Measurements from ENCODE around the gene AATF. TPM values are rescaled to one million over a fixed set of nuclear protein-coding genes. Genes with fewer than 3 reads are reported as not detected.

Gene AATF
- total and polyA plus RNA-seq, 2 of the 8 experiments (the other 6 are each of a cell fraction or from before 2014, with no cell fraction given): 20.1 to 62.8 TPM

DNA sequence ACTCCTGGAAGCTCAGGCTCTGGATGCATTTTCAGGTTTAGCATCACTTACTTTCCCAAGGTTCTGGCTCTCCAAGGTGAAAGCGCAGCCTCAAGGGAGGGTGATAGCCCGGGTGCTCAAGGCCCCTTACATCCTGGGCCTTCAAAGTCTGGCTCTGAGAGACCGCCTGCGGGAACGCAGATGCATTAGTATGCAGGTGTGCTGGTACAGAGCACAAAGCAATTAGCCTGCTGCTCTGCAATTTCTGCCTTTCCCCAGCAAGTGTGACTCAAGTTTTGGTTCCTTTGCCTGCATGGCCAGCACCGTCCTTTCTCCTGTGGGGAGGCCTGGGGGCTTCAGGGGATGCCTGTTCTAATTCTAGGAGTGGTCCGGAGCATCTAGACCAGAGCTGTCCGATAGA lies 116.2 kb downstream of the AATF start:
- peak overlapping the region; percentile 94 for H2BK12ac ChIP-seq (ENCODE audit: low read depth, low read length)
- WGBS, 2 experiments (ENCODE audit: extremely low coverage in 1 of 2, insufficient coverage in 1 of 2, insufficient read length in 1 of 2, insufficient replicate concordance in 2 of 2, low coverage in 1 of 2, low lambda C conversion rate in 2 of 2, missing lambda C conversion rate in 1 of 2): 79% methylated on average over 8 of the region's 8 CpGs; no CpG with 5 or more reads in 1 of the 2 experiments
- H2BK15ac ChIP-seq (ENCODE audit: low read length): 0 out of 2 replicates have a peak overlapping the region, but pooled peaks have one; percentile 48
- H3K4me2 ChIP-seq (ENCODE audit: insufficient read depth in 1 of 2, low read depth in 2 of 2, low read length in 2 of 2): no peak overlapping the region
- no peak overlapping the region for H3K14ac ChIP-seq (ENCODE audit: insufficient read length)
- peak overlapping the region; percentile 40 for H2BK5ac ChIP-seq (ENCODE audit: low read depth, low read length)
- H2AK5ac ChIP-seq (ENCODE audit: low read depth, low read length): no peak overlapping the region
- H2BK20ac ChIP-seq (ENCODE audit: low read length): peak overlapping the region; percentile 16; the same call in 1 of the 2 replicates
- CTCF ChIA-PET (ENCODE audit: partially characterized antibody): interaction anchor here (0.9 to 1.9 kb wide), 5 partner anchors 18 to 439 kb away, joined by 3 to 7 read pairs (median 4); no protein-coding TSS in a partner anchor
- no peaks in the 10 kb centered on the region for H3K79me1 ChIP-seq (ENCODE audit: low read depth, low read length)
- DNase-seq (ENCODE audit: low read depth in 1 of 2, low spot score in 2 of 2): no peak
- TF ChIP-seq SP4 (IDR thresholded peaks at IDR 0.05; ENCODE audit: low read length) (no peak), KDM4A (IDR thresholded peaks at IDR 0.05; ENCODE audit: low read depth, low read length, severe bottlenecking) (peak; percentile 7), SAP30 (IDR thresholded peaks at IDR 0.05; ENCODE audit: insufficient read depth, insufficient replicate concordance, low read length) (no peak), RXRA (IDR thresholded peaks at IDR 0.05; ENCODE audit: insufficient read depth, low read depth, low read length) (no peak), CTBP2 (IDR thresholded peaks at IDR 0.05; ENCODE audit: borderline replicate concordance, insufficient read depth, insufficient read length, low read length) (no peak)
- H2AFZ ChIP-seq (ENCODE audit: low read length): no peak overlapping the region
- H3K56ac ChIP-seq (replicated peaks; ENCODE audit: insufficient read length, low read depth, low read length): no peak overlapping the region
- POLR2A ChIA-PET (ENCODE audit: partially characterized antibody): no interaction called here
- peak overlapping the region; percentile 2 for H4K91ac ChIP-seq (replicated peaks; ENCODE audit: insufficient read length, low read length)
- no peak for FAIRE-seq
- no peaks in the 10 kb centered on the region for H4K20me1 ChIP-seq (replicated peaks in 1 of 2; ENCODE audit: control insufficient read depth in 1 of 2, insufficient read depth in 2 of 2, low read length in 2 of 2)
- H3K36me3 ChIP-seq (ENCODE audit: control insufficient read depth in 2 of 4, insufficient read depth in 4 of 4, low read length in 3 of 4): no peaks in the 10 kb centered on the region
- no peak overlapping the region for H3K9ac ChIP-seq (replicated peaks in 1 of 4; ENCODE audit: extremely low read depth in 1 of 4, low read depth in 3 of 4, low read length in 3 of 4)
- H3K27ac ChIP-seq (ENCODE audit: low read depth, low read length): no peak overlapping the region
- no peaks in the 10 kb centered on the region; a peak in 1 of 7 replicates for H3K27me3 ChIP-seq (replicated peaks in 1 of 4; ENCODE audit: control insufficient read depth in 3 of 4, extremely low read depth in 1 of 4, insufficient read depth in 3 of 4, low read length in 3 of 4)
- no peak overlapping the region for H3K4me3 ChIP-seq (ENCODE audit: extremely low read depth in 1 of 4, insufficient read depth in 2 of 4, low read depth in 3 of 4, low read length in 4 of 4)
- H3K79me2 ChIP-seq (ENCODE audit: control insufficient read depth in 1 of 2, insufficient read depth in 2 of 2, low read length in 2 of 2): no peaks in the 10 kb centered on the region
- peak overlapping the region; percentile 75; the same call in 1 of the 2 replicates for H3K18ac ChIP-seq (ENCODE audit: extremely low read depth, low read length)
- H4K8ac ChIP-seq (ENCODE audit: extremely low read depth, insufficient read depth, low read length): no peak overlapping the region
- H3K9me3 ChIP-seq (ENCODE audit: insufficient read depth in 2 of 2, low read depth in 1 of 2, low read length in 1 of 2): no peaks in the 10 kb centered on the region
- no peak overlapping the region for H3K23ac ChIP-seq (ENCODE audit: insufficient read length)
- H3K4me1 ChIP-seq (replicated peaks in 1 of 4; ENCODE audit: control insufficient read depth in 3 of 4, insufficient read depth in 4 of 4, low read length in 3 of 4): peaks cover 21 to 52% (median 37%) of the 10 kb centered on the region in 4 experiments
- H2BK120ac ChIP-seq (replicated peaks; ENCODE audit: low read depth, low read length): no peak overlapping the region
- H4K5ac ChIP-seq (ENCODE audit: insufficient read length, low read depth, low read length): no peak overlapping the region
- H3K4ac ChIP-seq (replicated peaks; ENCODE audit: insufficient read length, low read depth, low read length): no peak overlapping the region
- H3K23me2 ChIP-seq (ENCODE audit: low read depth, low read length): no peaks in the 10 kb centered on the region; the same call in 1 of the 2 replicates

All from H1 (cell line).